Esophagus squamous epithelium (tissue), 5 donors: ENCODE data around the gene EMX2. TPM values are rescaled to one million over a fixed set of nuclear protein-coding genes. Genes with fewer than 3 reads are reported as not detected.

ENCODE experiments used
- DNase-seq: peaks from one replicate; lab custom pipeline; 2025; lab: John Stamatoyannopoulos, UW
- H3K27ac ChIP-seq, 4 donors: fragments of 200-600 bp; sonication (generic); one replicate each; pipeline ENCODE4 v1.5.1; 2016 to 2019; ENCODE audit warnings: mild to moderate bottlenecking in 1 of 4
- H3K27me3 ChIP-seq, 4 donors: fragments of 200-600 bp; sonication (generic); 1 replicate in 3 of 4; 2 replicates in 1 of 4; pipeline versions ENCODE4 v1.5.1 to v1.6.0; 2017 to 2021; ENCODE audit warnings: antibody characterized with exemption in 1 of 4
- H3K36me3 ChIP-seq, 3 donors: fragments of 200-600 bp; sonication (generic); one replicate each; pipeline ENCODE4 v1.5.1; 2016 to 2019
- H3K4me1 ChIP-seq, 3 donors: fragments of 200-600 bp; sonication (generic); one replicate each; pipeline ENCODE4 v1.5.1; 2017 to 2019
- H3K4me3 ChIP-seq, 4 donors: fragments of 200-600 bp; sonication (generic); 1 replicate in 3 of 4; 2 replicates in 1 of 4; pipeline ENCODE4 v1.5.1; 2016 to 2019; ENCODE audit warnings: mild to moderate bottlenecking in 2 of 4, moderate library complexity in 1 of 4
- H3K9me3 ChIP-seq, 3 donors: fragments of 200-600 bp; sonication (generic); one replicate each; pipeline ENCODE4 v1.5.1; 2016 to 2019
- CTCF ChIP-seq, 6 experiments: fragments of 450-650 bp in 4 of 6; fragments of 200-600 bp in 2 of 6; sonication (generic) in 2 of 6; IDR thresholded peaks; one replicate each; pipeline ENCODE4 v1.5.1; 2016 to 2019; ENCODE audit warnings: antibody characterized with exemption in 6 of 6, mild to moderate bottlenecking in 4 of 6, moderate library complexity in 4 of 6
- POLR2A ChIP-seq, 4 donors: fragments of 450-650 bp; IDR thresholded peaks; one replicate each; pipeline ENCODE4 v1.6.1; 2017; ENCODE audit warnings: antibody characterized with exemption in 4 of 4, mild to moderate bottlenecking in 4 of 4, moderate library complexity in 3 of 4
- WGBS, 2 donors: methylation state at CpG; one replicate each; pipeline ENCODE4 v1.1.5; 2018; 5-methylcytosine and 5-hydroxymethylcytosine counted together
- intact Hi-C: fragments of 100-400 bp; cut with DNase I; formaldehyde crosslinking; loops from one replicate; pipeline ENCODE4 v1.15.0; 2022
- total RNA-seq, 4 donors: library from RNA; depleted of rRNA; stranded (reverse); fragments of >200 nt; gene quantifications; one replicate each; pipeline ENCODE4 v1.1.0, GENCODE V29; 2016
- donor health status: DM: yes; HTN: yes; CAD: no.

EMX2 gene
- total RNA-seq, 4 donors from 2014 or later, result 0.19 TPM; not detected in 3

DNA sequence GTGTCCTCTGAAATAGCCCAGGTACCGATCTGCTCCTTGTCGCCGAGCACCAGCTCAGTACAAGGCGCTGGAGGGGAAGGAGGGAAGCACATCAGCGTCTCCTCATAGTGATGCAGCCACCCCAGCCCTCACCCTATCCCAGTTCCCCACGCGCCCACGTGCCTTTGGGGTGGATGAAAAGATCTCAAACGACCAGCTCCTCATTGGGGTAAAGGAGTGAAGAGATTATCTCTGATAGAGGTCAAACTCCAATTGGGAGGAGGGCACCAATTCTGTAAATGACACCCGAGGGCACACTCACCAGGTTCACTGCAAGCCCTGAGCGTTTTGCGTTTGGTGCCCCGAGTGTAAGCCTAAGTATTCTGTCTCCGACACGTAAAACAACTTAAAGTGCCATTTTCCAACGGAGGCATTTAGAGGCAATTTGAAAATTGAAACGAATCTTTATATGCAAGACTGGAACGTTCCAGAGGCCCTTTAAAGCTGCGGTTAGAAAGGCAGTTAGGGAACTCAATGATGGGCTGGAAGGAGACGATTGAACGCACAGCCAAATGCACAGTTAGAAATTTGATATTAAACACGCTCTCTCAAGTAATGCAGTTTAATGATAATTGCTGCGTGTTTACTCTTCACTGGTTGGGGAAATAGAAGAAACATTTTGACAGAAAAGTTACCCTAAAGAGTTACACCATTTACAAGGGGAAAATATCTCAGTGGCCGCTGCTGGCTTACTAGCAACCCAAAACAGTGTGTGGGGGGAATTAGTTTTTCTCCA is 8.9 kb upstream of the EMX2 start:
- DNase-seq, result no peak
- no peak for TF ChIP-seq CTCF (IDR thresholded peaks at IDR 0.05)
- no peak for TF ChIP-seq POLR2A (IDR thresholded peaks at IDR 0.05)
- intact Hi-C loops, result no loop called here
- H3K9me3 ChIP-seq, result no peaks in the 10 kb centered on the region
- H3K27ac ChIP-seq, result no peak overlapping the region
- 9 to 16% methylated on average over 20 to 24 of the region's 24 CpGs for WGBS, 2 donors
- no peak overlapping the region for H3K4me3 ChIP-seq
- peaks cover 39 to 100% (median 57%) of the 10 kb centered on the region in 4 donors for H3K27me3 ChIP-seq
- H3K36me3 ChIP-seq, result no peaks in the 10 kb centered on the region
- H3K4me1 ChIP-seq, result peaks cover 0 to 59% (median 19%) of the 10 kb centered on the region in 3 donors

DNA sequence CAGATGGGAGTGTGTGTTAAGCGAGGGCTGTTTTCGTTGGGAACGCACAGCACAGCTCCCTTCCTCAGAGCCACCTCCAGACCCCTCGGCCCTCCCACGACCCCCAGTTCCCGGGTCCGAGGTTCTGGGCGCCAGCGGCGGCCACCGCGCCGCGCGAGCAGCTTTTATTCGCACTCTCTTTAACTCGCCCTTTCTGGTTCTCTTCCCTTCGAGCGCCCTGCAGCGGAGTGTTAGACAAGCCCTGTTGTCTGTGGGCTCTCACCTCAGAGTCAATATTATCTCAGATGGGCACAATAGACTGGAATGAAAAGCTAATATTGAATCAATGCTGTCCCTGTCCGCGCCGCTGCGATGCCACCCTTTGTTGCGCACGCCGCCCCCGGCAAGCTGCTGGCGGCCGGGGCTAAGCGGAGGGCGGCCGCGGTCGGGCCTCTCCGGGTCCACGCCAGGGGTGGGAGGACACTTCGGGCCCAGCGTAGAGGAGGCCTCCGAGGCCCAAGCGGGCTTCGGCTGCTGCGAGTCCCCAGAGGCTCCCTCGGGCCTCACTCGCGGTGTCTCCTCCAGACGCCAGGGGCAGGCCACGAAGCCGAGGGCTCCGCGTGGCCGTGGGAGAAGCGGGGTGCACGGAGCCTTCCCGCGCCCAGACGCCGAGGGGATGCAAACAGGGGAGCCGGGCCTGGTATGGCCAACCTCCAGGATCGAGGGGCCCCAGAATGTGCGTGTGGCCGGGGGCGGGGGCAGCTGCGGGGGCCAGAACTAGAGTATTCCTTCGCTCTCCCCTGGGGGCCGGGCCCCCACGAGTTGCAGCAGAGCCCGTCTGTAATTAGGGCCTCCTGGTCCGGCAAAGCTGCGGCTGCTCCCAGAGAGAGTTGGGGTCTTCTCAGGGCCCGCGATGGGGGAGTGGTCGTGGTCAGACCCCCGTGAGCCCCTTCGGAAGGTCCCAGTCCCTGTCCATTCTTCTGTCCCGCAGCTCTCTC is 7.9 kb upstream of the EMX2 start:
- no peaks in the 10 kb centered on the region for H3K36me3 ChIP-seq
- peaks cover 39 to 100% (median 57%) of the 10 kb centered on the region in 4 donors for H3K27me3 ChIP-seq
- no peak for TF ChIP-seq CTCF (IDR thresholded peaks at IDR 0.05)
- TF ChIP-seq POLR2A (IDR thresholded peaks at IDR 0.05), result no peak
- peak overlapping the region in 2 of 4 donors; percentile 24 to 58 for H3K4me3 ChIP-seq
- WGBS, 2 donors, result 3 to 8% methylated on average over 5 to 8 of the region's 76 CpGs
- intact Hi-C loops, result no loop called here
- no peak for DNase-seq
- peaks cover 0 to 59% (median 19%) of the 10 kb centered on the region in 3 donors for H3K4me1 ChIP-seq
- H3K9me3 ChIP-seq, result no peaks in the 10 kb centered on the region
- H3K27ac ChIP-seq, result no peak overlapping the region

GRCh38 chr10:117535298-117536071 is 7.1 kb upstream of the EMX2 start:
- Histone ChIP-seq H3K27me3 (peaks cover 39 to 100% (median 61%) of the 10 kb centered on the region in 4 donors), H3K36me3 (no peaks in the 10 kb centered on the region), H3K9me3 (no peaks in the 10 kb centered on the region), H3K4me1 (peaks cover 0 to 59% (median 19%) of the 10 kb centered on the region in 3 donors), H3K27ac (no peak overlapping the region), H3K4me3 (peak overlapping the region in 2 of 4 donors; percentile 24 to 58)
- intact Hi-C loops, result no loop called here
- TF ChIP-seq CTCF (IDR thresholded peaks at IDR 0.05), result no peak
- TF ChIP-seq POLR2A (IDR thresholded peaks at IDR 0.05), result no peak
- 6 to 19% methylated on average over 7 to 17 of the region's 54 CpGs for WGBS, 2 donors
- no peak for DNase-seq

DNA sequence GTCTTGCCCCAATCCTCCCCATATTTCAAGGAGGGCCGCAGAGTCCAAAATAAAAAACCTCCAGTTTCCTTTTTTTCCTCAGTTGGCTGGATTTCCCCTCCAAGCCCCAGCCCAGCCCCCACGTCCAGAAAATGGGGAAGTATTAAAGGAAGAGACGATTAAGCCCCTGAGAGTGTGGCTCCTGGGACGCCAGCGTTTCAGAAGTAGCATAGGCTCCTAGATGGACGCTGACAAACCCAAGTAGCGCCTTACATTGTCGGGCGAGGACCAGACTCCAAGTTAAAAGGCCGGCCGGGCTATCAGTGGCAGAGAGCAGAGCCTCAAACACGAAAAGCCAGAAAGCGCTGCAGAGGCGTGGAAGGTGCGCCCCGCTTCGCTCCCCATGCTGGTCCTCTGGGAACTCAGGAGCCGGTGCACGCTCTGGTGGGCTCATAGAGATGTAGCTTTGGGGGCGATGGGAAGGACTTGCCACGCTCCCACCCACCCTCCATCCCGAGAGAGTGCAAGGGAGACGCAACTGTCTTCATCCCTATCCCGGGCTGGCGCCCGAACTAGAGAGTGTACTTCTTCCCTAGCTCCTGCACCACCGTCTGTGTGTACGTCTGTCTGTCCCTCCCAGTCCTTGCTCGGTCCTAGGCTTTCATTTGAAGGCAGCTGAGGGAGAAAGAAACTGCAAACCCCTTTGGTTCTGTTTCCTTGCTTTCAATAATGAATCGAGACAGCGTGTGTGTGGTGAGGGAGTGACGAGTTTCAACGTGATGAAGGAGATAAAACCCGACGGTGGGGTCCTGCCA is 6.3 kb upstream of the EMX2 start:
- Histone ChIP-seq H3K27ac (no peak overlapping the region), H3K4me1 (peaks cover 0 to 59% (median 19%) of the 10 kb centered on the region in 3 donors), H3K9me3 (no peaks in the 10 kb centered on the region), H3K27me3 (peaks cover 41 to 100% (median 64%) of the 10 kb centered on the region in 4 donors), H3K4me3 (no peak overlapping the region), H3K36me3 (no peaks in the 10 kb centered on the region)
- no peak for DNase-seq
- WGBS, 2 donors, result 8 to 17% methylated on average over 12 to 24 of the region's 35 CpGs
- TF ChIP-seq CTCF (IDR thresholded peaks at IDR 0.05), result no peak
- no peak for TF ChIP-seq POLR2A (IDR thresholded peaks at IDR 0.05)
- intact Hi-C loops, result no loop called here
